ENCODE results near the gene CHRDL2. TPM values are rescaled to one million over a fixed set of nuclear protein-coding genes. Genes with fewer than 3 reads are reported as not detected.
A peak's percentile ranks its signal among the peaks of the same experiment; 100 is the strongest.
"Not testable (repeated sequence)": the region's sequence is repeated elsewhere in the genome, so short reads cannot be mapped to it uniquely, and the experiment has no call there.

CHRDL2 gene
- polyA plus RNA-seq, 12 donors = 1.1 to 5.7 (median 3.1) TPM; not detected in 2

DNA sequence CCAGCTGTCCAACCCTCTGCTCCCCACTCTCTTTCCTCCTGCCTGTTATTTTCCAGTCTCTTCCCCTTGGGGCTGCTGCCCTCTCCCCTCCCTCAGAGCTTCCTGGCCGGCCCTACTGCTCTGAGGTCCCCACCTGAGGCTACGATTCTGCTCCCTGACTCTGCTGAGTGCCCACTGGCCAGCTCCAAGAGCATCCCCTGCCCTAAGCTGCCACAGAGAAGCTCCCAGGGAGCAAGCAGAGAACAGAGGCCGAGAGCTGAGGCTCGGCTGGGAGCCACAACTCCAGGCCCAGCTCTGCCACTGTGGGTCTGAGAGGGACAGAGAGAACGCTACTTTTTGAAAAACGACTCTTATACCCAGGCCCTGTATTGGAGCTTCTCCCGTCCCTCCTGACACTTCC, 61.1 kb downstream of the CHRDL2 start:
- no peak for DNase-seq

DNA sequence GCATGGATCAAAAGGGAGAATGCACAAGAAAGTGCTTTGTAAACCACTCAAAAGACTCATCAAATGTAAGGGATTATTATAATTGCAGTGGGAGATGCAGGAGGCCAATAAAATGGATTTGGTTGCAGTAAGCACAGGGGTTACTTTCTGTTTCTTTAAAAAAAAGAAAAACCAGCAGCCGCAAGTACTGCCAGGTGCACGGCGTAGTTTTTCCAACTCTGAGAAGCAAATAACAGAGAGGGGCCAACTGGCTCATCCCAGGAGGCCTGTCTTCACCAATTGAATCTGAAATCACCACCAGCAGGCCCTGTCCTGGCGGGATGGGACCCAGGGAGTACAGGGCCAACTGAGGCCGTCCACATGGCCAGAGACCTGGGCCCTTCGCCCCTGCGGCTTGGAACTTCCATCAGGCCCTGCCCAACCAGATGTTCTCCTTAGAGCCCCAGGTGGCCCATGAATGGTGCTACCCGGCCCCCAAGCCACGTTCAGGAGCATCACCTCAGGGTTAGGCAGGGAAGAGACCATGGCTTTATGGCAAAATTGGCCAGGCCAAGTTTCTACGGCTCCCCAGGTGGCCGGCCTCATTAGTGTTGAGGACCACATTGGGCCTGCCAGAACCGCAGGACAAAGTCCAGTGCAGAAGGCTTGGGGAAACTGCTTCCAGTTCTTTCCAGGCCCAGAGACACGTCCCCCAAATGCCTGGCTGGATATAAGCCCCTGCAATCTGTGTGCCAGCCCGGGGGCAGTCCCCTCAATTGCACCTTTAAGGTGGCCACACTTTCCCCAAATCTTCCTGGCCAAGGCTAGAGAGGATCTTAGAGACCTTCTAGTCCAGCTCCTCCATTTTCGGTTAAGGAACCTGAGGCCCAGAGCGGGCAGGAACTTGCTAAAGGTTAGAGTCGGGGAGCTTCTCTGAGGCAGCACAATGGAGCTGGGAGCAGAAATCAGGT, 61.7 kb downstream of the CHRDL2 start:
- DNase-seq = no peak

DNA sequence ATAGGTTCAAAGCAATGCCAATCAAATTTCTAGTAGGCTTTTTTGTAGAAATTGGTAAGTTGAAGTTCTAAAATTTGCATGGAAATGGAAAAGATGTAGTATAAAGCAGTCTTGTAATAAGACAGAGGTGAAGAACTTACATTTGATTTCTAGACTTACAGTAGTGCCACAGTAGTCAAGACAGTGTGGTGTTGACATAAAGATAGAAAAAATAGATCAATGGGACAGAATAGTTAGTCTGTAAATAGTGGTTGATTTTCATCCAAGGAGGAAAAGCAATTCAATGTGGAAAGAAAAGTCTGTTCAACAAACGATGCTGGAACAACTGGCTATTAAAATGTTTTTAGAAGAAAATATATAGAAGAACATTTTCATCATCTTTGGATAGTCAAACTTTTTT, 67.9 kb downstream of the CHRDL2 start:
- no peak for DNase-seq

DNA sequence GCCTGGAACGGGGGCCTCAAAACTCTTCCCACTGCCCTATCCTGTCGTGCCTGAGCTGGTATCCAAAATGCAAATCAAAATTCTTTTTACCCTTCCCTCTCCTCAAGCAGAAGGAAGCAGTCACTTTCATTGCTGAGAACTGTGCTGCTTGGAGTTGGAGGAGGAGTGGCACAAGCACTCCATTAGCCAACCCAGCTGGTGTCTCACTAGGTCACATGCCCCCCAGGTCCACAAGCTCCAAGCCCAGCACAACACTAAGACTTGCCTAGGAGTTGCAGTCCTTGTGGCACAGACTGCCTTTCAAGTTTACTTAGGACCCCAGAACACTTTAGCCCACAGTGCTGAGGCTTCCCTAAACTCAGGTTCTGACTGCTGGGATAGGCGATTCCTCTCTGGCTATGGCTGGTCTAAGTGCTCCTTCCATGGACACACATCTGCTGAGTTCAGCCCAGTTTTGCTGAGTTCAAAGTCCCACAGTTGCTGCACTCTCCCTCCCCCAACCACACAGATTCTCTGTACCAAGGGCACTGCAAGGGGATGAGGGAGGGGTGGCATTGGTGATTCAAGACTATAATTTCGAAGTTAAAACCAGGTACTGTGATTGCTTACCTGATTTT, 68.6 kb downstream of the CHRDL2 start:
- no peak for DNase-seq

DNA sequence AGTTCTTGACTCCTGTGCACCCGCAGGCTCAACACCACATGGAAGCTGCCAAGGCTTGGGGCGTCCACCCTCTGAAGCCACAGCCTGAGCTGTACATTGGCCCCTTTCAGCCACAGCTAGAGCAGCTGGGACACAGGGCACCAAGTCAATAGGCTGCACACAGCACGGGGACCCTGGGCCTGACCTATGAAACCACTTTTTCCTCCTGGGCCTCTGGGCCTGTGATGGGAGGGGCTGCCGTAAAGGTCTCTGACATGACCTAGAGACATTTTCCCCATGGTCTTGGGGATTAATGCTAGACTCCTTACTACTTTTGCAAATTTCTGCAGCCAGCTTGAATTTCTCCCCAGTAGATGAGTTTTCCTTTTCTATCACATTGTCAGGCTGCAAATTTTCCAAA, 72.1 kb downstream of the CHRDL2 start:
- not testable (repeated sequence) for DNase-seq

DNA sequence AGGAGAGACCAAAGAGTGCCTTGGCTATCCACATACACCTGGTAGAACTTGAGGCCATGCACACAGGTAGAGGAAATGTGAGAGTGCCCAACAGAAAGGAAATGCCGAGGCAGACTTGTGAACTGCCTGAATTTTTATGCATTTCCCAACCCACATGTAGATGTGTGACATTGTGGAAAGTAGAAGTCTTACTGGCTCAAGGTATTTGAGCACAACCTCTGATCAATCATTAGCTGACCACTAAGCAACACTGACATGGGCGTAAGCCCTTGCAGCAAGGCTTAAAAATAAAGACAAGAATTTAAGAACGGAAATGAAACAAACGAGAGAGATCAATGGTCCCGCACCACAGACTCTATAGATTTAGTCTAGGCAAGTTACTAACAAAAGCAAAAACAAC, 76.2 kb downstream of the CHRDL2 start:
- no peak for DNase-seq

DNA sequence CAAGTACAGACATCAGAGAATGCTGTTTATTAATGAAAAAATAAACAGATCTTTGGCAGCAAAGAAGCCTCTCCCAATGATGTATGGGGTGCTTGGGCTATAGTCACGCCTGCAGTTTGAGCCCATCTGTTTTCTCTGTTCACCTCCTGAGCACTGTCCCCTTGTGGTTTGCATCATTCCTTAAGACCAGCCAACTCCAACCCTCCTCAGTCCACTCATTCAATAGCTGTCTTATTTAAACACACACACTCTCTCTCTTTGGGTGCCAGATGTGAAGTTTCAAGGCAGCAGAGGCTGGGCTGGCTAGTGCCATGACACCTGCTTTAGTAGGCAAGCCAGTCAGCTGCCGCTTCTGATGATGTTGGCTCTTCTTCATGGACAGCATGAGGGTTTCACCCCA, 80.7 kb downstream of the CHRDL2 start:
- peak; percentile 76 for DNase-seq

DNA sequence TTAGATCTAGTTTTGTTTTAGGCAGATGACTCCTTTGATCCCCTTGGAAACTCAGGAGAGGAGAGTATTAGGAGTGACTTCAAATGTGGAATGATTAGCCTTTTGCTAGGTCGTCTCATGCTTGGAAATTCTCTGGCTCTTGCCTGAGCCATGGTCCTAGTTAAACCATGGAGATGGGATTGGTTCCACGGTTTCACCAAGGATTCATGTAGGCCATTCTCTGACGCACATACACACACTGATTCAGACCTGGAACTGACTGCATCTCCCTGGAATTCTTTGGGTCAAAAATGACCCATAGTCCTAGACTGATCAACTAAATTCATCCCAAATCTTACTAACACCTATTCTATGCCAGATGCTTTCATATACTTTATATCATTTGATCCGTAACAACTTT, 82.3 kb downstream of the CHRDL2 start:
- no peak for DNase-seq

DNA sequence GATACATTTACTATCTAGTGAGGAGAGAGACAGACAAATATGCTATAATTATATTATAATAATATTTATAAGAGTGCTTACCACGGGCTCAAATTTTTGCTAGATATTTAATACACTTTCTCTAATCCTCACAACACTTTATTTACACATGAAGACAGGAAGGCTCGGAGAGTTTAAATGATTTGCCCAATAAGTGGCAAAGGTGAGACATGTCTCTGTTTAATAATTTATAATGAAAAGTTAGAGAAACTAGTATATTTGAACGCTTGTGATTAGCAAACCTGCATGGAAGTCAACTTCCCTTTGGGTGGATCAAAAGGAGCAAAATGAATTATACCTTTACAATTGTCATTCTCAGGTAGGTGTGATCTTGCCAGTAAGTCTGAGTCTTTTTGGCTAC, 83.4 kb downstream of the CHRDL2 start:
- no peak for DNase-seq

DNA sequence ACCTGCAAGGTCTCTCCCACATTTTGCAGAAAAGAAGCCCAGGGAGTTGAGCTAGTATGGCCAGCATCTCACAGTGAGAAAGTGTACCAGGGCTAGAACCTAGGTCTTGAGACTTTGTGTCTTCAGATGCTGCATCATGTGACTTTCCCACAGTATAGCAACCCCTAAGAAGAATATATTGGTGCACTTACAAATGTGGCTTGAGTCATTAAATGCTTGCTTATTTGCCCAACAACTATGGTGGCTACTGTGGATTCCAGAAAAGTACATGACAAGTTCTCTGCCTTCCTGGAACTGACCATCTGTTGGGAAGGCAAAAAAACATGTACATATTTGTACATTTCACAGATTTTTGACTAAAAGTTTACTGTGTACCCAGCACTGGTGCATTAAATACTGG, 83.8 kb downstream of the CHRDL2 start:
- no peak for DNase-seq

DNA sequence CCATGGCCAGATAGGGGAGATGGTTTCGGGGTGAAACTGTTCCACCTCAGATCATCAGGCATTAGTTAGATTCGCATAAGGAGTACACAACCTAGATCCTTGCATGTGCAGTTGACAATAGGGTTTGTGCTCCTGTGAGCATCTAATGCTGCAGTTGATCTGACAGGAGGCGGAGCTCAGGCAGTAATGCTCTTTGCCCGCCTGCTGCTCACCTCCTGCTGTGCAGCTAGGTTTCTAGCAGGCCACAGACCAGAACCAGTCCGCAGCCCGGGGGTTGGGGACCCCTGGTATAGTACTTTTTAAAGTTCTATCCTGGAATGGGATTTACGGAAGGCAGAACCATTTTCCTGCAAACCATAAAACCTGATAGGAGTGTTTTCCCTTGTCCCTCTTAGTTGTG, 84.3 kb downstream of the CHRDL2 start:
- no peak for DNase-seq

Other genes with a start within 250 kb of the CHRDL2 start
- 10 to 100 TPM in 1 of 12 donors, 1 to 10 TPM in 10, not detected in 1; 2.0 to 14.8 (median 2.7) TPM for gene LIPT2, start 237.7 kb downstream of the CHRDL2 start, polyA plus RNA-seq (ENCODE audit: insufficient read length in 12 of 12)
- 10 to 100 TPM in 11 of 12 donors, not detected in 1; 11.5 to 28.9 (median 16.7) TPM for gene POLD3, start 138.8 kb downstream of the CHRDL2 start, polyA plus RNA-seq (ENCODE audit: insufficient read length in 12 of 12)
- gene RNF169, start 17.4 kb upstream of the CHRDL2 start, polyA plus RNA-seq (ENCODE audit: insufficient read length in 12 of 12) = 10 to 100 TPM in 10 of 12 donors, 1 to 10 TPM in 1, not detected in 1; 8.2 to 15.2 (median 13.0) TPM
- gene XRRA1, start 217.7 kb upstream of the CHRDL2 start, polyA plus RNA-seq (ENCODE audit: insufficient read length in 12 of 12) = 10 to 100 TPM in 5 of 12 donors, 1 to 10 TPM in 6, not detected in 1; 4.6 to 16.4 (median 9.7) TPM
- gene SPCS2, start 217.8 kb upstream of the CHRDL2 start, polyA plus RNA-seq (ENCODE audit: insufficient read length in 12 of 12) = 100 to 1,000 TPM in 5 of 12 donors, 10 to 100 TPM in 6, not detected in 1; 73.8 to 117 (median 97.7) TPM

All from muscle of arm (tissue), 12 donors.